Fibroblast of skin of abdomen (primary cell): Measurements from ENCODE around the gene BMP7.

Experiments
- DNase-seq: peaks from one replicate; pipeline ENCODE4 v3.0.0-alpha.2; 2013

BMP7 gene

GRCh38 chr20:57143173-57143572 lies 123.3 kb downstream of the BMP7 start:
- DNase-seq: no peak

DNA sequence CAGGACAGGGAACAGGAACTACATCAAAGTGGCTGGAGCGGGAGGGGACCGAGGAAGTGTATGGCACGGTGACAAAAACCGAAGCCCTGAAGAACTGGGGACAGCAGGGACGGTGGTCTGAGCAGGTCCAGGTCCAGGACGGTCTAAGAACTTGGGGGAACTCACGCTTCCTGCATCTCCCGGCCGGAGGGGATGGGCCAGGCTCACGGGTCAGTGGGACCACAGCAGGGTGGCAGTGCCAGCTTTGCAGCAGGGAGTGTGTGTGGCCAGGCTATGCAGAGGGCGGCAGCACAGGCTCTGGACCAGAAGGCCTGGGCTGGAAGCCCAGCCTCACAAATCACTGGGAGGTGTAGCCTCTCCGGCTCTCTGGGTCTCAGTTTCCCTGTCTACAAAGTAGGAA lies 123.8 kb downstream of the BMP7 start:
- no peak for DNase-seq

DNA sequence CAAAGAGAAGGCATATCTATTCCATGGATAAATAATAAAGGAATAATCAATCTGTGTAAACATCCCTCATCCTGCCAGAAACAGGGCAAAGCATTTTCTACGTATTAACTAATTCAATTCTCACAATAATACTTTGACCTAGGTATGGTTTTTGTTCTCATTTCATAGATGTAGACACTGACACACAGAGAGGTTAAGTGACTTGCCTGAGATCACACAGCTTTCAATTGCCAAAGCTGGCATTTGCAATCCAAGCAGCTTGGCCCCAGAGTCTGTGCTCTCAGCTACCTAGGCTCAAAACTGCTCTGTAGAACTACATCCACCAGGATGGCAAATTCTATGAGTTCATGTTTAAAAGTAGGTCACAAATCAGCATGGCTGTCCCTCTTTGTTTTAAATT lies 124.9 kb downstream of the BMP7 start:
- DNase-seq: no peak

- no peak for DNase-seq
Measured at GRCh38 chr20:57140416-57140965, 126.0 kb downstream of the BMP7 start.

DNA sequence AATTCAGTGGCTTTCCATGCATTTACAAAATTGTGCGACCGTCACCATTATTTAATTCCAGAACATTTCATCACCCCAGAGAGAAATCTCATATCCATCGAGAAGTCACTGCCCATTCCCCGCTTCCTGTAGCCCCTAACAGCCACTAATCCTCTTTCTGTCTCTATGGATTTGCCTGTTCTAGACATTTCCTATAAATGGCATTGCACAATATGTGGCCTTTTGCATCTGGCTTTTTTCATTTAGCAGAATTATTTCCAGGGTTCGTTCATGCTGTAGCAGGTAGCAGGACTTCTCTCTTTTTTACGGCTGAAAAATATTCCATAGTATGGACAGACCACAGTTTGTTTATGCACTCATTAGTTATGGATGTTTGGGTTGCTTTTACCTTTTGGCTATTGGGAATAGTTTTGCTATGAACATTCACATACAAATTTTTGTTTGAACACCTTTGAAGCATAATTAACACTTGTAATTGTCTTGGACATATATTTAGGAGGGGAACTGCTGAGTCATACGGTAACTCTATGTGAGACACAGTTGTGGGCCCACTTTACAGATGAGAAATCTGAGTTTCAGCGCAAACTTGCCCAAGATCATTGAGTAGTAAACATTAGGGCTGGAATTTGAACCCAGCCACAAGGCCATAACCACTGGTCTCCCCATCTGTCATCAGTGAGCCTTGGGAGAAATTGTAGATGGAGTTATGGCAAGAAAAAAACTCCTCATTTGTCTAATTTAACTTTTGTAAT lies 126.9 kb downstream of the BMP7 start:
- no peak for DNase-seq

DNA sequence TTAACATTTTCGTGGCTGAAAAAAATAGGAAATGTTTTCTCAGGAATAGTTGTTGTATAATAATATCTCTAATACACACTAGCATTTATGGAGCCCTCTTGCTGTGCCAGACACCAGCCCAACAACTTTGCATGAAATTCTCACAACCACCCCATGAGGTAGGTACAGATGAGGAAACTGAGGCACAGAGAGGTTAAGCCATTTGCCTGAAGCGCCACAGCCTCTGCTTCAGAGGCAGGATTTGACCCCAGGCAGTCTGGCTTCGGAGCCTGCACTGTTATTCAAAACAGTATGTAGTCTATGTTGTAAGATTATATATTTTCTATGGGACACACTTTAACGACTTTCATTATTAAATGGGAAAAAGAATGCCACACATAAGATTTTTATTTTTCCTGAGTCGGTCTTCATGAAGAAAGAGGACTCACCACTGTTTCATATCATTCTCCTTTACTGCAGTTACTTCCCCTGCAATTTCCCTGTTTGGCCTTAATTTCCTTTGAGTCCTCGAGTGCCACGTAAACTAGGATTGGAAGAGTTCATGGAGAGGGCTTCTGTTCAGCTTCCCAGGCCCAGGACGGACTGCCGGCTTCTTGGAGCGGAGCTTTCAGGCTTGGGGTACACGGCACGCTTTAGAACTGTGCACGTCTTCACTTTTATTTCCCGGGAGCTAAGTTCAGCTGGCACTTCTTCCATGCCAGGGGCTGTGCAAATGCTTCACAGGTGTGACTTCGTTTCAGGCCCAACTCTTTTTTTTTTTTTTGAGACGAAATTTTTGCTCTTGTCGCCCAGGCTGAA lies 128.0 kb downstream of the BMP7 start:
- DNase-seq: no peak

- no peak for DNase-seq
Measured at GRCh38 chr20:57137676-57138075, 128.8 kb downstream of the BMP7 start.

DNA sequence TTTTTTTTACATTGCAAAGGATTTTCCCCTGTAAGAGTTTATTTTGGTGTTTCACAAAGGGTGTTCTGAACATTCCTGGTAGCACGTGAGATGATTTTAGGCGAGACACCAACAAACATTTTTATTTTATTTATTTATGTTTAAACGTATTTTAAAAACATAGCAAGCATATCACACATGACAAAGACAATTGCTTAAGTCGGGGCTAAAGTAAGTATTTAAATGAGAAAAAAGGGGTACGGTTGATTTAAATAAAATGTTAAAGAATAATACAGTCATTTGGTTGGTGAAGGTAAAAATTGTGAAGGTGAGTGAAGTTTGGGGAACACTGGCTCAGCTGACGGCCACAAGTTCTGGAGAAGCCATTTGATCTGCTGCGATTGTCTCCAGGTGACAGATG lies 129.7 kb downstream of the BMP7 start:
- DNase-seq: no peak

- no peak for DNase-seq
Measured at GRCh38 chr20:57135875-57136274, 130.6 kb downstream of the BMP7 start.

GRCh38 chr20:57134804-57135203 lies 131.6 kb downstream of the BMP7 start:
- DNase-seq: no peak

GRCh38 chr20:57133926-57134650 lies 132.4 kb downstream of the BMP7 start:
- peak; percentile 56 for DNase-seq

DNA sequence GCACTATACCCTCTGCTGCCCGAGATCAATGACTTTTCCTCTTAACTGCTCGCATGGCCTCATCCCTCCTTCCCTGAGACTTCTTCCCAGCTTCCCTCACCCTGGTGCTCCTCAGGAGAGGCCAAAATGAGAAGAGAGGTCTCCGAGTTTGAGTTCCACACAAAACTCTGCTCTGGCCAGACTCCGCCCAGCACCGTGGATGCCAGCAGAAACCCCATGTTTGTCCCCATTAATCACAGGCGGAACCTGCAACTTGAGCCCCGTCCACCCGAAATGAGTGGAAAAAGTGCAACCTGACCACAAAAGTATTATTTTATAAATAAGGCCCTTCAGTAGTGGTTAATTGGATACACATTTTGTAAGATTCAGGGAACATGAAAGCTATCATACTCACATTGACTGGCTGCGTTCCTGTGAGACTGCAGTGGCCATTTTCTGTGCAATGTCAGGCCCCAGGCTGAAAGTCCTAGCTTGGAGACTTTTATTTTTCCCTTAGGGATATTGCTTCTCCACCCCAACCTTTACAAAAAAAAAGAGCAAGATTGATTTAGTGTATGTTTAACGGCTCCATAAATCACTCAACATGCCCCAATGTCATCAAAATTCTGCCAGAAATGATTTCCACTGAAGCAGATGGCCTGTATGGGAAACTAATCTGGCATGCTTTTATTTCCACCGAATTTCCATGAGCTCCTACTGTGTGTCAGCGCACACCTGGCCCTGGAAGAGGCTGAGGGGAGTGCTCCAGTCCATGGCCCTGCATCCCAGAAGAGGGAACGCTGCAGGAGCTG lies 134.6 kb downstream of the BMP7 start:
- no peak for DNase-seq

DNA sequence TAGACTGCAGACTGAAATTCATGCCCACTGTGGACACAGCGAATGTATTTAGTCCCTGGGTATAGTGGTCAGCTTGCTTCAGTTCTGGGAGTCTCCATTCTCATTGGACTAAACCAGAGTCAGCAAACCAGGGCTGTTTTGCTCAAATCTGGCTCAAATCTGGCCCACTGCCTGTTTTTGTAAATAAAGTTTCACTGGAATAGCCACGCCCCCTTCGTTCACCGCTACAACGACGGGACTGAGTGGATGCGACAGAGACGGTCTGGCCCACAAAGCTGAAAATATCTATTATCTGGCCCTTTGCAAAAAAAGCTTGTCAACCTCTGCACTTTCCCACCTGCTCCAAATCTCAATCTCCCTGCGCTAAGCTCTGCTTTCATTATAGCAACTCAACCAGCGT lies 135.4 kb downstream of the BMP7 start:
- DNase-seq: no peak

- no peak for DNase-seq
Measured at GRCh38 chr20:57130160-57130772, 136.2 kb downstream of the BMP7 start.

- no peak for DNase-seq
Measured at GRCh38 chr20:57129303-57129702, 137.1 kb downstream of the BMP7 start.

- no peak for DNase-seq
Measured at GRCh38 chr20:57128044-57128757, 138.2 kb downstream of the BMP7 start.

- DNase-seq: no peak
Measured at GRCh38 chr20:57126481-57127092, 139.9 kb downstream of the BMP7 start.

DNA sequence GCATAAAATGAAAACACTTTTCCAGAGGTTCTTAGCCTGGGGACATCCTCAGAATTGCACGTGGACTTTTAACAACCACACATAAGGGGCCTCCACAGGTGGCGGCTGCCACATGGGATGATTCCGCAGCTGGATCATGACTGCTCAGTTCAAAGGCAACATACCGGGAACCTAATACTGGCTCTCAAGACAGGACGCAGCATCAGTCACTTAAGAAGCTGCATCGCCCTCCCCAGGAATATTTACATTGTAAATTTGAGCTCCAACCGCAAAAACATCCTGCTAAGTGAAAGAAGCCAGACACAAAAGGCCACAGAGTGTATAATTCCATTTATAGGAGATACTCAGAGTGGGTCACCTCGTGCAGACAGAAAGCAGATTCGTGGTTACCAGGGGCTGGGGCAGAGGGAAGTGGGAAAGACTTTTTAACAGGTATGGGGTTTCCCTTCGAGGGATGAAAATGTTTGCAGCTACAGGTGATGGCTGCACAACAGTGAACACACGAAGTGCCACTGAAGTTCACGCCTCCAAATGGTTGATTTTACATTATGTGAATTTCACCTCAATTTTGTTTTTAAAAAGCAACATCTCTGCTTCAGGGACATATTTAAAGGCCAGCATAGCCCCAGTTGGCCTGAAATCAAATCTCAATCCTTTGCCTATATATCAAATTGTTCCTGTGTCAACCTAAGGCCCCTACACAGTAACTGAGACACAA lies 141.5 kb downstream of the BMP7 start:
- no peak for DNase-seq

DNA sequence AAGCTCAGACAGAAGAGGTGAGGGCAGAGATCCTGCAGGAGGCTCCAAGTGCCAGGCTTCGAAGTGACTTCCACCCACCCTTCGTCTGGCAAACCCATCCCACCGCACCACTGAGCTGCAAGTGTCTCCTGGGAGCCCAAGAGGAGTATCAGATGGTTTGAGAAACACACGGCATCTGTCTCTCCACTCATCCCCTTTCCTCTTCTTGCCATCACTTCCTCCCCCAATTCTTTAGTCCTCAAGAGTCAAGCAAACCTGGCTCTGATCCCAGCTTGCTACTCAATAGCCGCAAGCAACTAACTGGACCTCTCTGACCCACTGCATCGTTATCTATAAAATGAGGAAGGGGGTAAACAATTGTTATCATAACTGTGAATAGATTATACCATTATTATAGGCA lies 142.1 kb downstream of the BMP7 start:
- DNase-seq: no peak

DNA sequence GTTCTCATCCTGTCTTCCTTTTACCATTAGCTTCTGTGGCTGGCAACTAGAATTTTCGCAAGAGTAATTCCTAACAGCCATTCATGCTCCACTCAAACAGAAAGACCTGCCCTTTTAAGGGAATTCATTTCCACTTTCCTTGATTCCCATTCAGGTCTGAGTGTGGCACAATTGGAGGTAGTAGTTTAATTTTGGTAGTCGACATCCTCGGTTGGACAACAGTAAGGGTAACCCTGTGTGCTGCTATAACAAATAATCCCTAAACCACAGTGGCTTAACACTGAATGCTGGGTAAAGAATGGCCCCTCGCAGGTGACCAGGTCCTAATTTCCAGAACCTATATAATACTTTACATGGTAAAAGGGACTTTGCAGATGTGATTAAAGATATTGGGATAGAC lies 142.9 kb downstream of the BMP7 start:
- DNase-seq: no peak
